BLaER1 treated with 17β-estradiol and CSF1 and Interleukin-3, amounts not matched to agents 10 nM and 100 nM (cell line): ENCODE measurements around the gene GRIP2.

ENCODE experiments used
- H3K27ac ChIP-seq, 11 experiments: shearing (Covaris generic); formaldehyde crosslinking; 2 replicates each; pipeline ENCODE4 v1.8.1; 2022
- H3K27me3 ChIP-seq, 11 experiments: shearing (Covaris generic); formaldehyde crosslinking; 2 replicates each; pipeline ENCODE4 v1.8.1; 2022
- H3K36me3 ChIP-seq, 11 experiments: shearing (Covaris generic); formaldehyde crosslinking; 2 replicates each; pipeline ENCODE4 v1.8.1; 2022
- H3K4me1 ChIP-seq, 10 experiments: shearing (Covaris generic); formaldehyde crosslinking; 2 replicates each; pipeline ENCODE4 v1.8.1; 2022
- H3K4me2 ChIP-seq, 11 experiments: shearing (Covaris generic); formaldehyde crosslinking; 2 replicates each; pipeline ENCODE4 v1.8.1; 2022
- H3K4me3 ChIP-seq, 10 experiments: shearing (Covaris generic); formaldehyde crosslinking; 2 replicates each; pipeline ENCODE4 v1.8.1; 2022
- H3K9ac ChIP-seq, 11 experiments: shearing (Covaris generic); formaldehyde crosslinking; 2 replicates each; pipeline ENCODE4 v1.8.1; 2022
- H3K9me3 ChIP-seq, 11 experiments: shearing (Covaris generic); formaldehyde crosslinking; replicated peaks in 1 of 11; 2 replicates each; pipeline ENCODE4 v1.8.1; 2022
- H4K20me1 ChIP-seq, 11 experiments: shearing (Covaris generic); formaldehyde crosslinking; 2 replicates each; pipeline ENCODE4 v1.8.1; 2022
- Cebpa-rat ChIP-seq, 11 experiments: shearing (Covaris generic); IDR thresholded peaks; 2 replicates each; pipeline ENCODE4 v1.8.1; 2022

GRIP2 gene

DNA sequence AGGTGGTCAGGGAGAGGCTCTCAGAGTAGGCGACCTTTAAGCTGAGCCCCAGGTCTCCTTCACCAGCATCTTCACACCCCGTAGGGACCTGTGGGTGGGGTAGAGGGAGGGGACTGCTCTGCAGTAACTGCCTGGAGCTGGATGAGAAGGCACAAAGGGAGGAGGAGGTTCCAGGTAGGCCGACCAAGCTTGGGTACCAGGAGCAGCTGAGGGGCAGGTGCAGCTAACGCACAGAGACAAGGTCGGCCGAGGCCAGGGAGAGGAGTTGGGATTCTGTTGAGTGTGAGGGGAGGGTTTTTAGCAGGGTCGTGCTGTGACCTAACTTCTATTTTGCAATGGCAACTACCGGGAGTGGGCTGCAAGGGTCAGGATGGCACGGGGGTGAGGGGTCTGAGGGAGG is 5.9 kb upstream of the GRIP2 start:
- Histone ChIP-seq H3K36me3 (no peaks in the 10 kb centered on the region), H3K4me1 (no peaks in the 10 kb centered on the region), H3K9ac (no peak overlapping the region), H3K9me3 (no peaks in the 10 kb centered on the region), H3K4me2 (no peak overlapping the region), H3K27me3 (no peaks in the 10 kb centered on the region), H4K20me1 (peaks cover 0 to 8% (median 0%) of the 10 kb centered on the region in 11 experiments; a peak in 5 of 22 replicates), H3K27ac (no peak overlapping the region), H3K4me3 (no peak overlapping the region)
- TF ChIP-seq Cebpa-rat (IDR thresholded peaks at IDR 0.05) = no peak

DNA sequence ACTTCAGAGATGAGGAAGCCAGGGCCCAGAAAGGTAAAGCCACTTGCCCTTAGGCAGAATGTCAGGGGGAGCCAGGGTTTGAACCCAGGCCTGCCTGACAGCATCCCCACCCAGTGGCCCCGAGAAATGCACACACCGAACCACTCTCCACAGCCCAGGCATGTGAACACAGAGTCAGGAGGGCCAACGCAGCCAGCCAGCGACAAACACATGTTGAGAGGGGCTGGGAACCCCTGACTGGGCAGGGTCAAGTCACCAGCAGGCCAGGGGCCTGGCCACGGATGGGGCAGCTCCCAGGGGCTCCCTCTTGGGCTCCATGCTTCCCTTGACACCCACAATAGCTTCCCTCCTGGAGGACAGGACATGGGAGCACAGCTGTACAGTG is 5.1 kb upstream of the GRIP2 start:
- Histone ChIP-seq H3K4me1 (0 out of 20 replicates have a peak, but pooled peaks cover 0 to 2% (median 0%) of the 10 kb centered on the region in 10 experiments), H3K27me3 (no peaks in the 10 kb centered on the region), H3K36me3 (no peaks in the 10 kb centered on the region), H3K9me3 (no peaks in the 10 kb centered on the region), H3K4me3 (no peak overlapping the region), H3K9ac (no peak overlapping the region), H3K27ac (no peak overlapping the region), H3K4me2 (no peak overlapping the region), H4K20me1 (peaks cover 0 to 8% (median 0%) of the 10 kb centered on the region in 11 experiments; a peak in 5 of 22 replicates)
- TF ChIP-seq Cebpa-rat (IDR thresholded peaks at IDR 0.05) = no peak

- H3K4me2 ChIP-seq = no peak overlapping the region
- 0 out of 20 replicates have a peak, but pooled peaks cover 0 to 2% (median 0%) of the 10 kb centered on the region in 10 experiments for H3K4me1 ChIP-seq
- no peak for TF ChIP-seq Cebpa-rat (IDR thresholded peaks at IDR 0.05)
- H3K4me3 ChIP-seq = no peak overlapping the region
- no peak overlapping the region for H3K27ac ChIP-seq
- no peaks in the 10 kb centered on the region for H3K9me3 ChIP-seq
- H4K20me1 ChIP-seq = peaks cover 0 to 8% (median 0%) of the 10 kb centered on the region in 11 experiments; a peak in 5 of 22 replicates
- no peaks in the 10 kb centered on the region for H3K27me3 ChIP-seq
- no peak overlapping the region for H3K9ac ChIP-seq
- no peaks in the 10 kb centered on the region for H3K36me3 ChIP-seq
Observed at GRCh38 chr3:14544282-14545250, 4.4 kb upstream of the GRIP2 start.

- Histone ChIP-seq H3K4me3 (no peak overlapping the region), H3K27me3 (no peaks in the 10 kb centered on the region), H3K27ac (no peak overlapping the region), H3K9me3 (no peaks in the 10 kb centered on the region), H3K4me1 (0 out of 20 replicates have a peak, but pooled peaks cover 0 to 2% (median 0%) of the 10 kb centered on the region in 10 experiments), H3K9ac (no peak overlapping the region), H4K20me1 (peaks cover 0 to 8% (median 0%) of the 10 kb centered on the region in 11 experiments; a peak in 5 of 22 replicates), H3K36me3 (no peaks in the 10 kb centered on the region), H3K4me2 (no peak overlapping the region)
- no peak for TF ChIP-seq Cebpa-rat (IDR thresholded peaks at IDR 0.05)
Observed at GRCh38 chr3:14543446-14543845, 3.3 kb upstream of the GRIP2 start.

- Histone ChIP-seq H3K4me3 (no peak overlapping the region), H3K4me1 (0 out of 20 replicates have a peak, but pooled peaks cover 0 to 2% (median 0%) of the 10 kb centered on the region in 10 experiments), H3K36me3 (no peaks in the 10 kb centered on the region), H3K9ac (no peak overlapping the region), H3K9me3 (no peaks in the 10 kb centered on the region), H4K20me1 (peaks cover 0 to 8% (median 0%) of the 10 kb centered on the region in 11 experiments; a peak in 5 of 22 replicates), H3K27me3 (no peaks in the 10 kb centered on the region), H3K4me2 (no peak overlapping the region), H3K27ac (no peak overlapping the region)
- no peak for TF ChIP-seq Cebpa-rat (IDR thresholded peaks at IDR 0.05)
Observed at GRCh38 chr3:14542656-14543055, 2.5 kb upstream of the GRIP2 start.

- no peak overlapping the region for H3K4me3 ChIP-seq
- H3K9me3 ChIP-seq = no peaks in the 10 kb centered on the region
- H4K20me1 ChIP-seq = peaks cover 0 to 8% (median 0%) of the 10 kb centered on the region in 11 experiments; a peak in 5 of 22 replicates
- H3K4me1 ChIP-seq = 0 out of 20 replicates have a peak, but pooled peaks cover 0 to 2% (median 0%) of the 10 kb centered on the region in 10 experiments
- H3K36me3 ChIP-seq = no peaks in the 10 kb centered on the region
- no peaks in the 10 kb centered on the region for H3K27me3 ChIP-seq
- H3K9ac ChIP-seq = no peak overlapping the region
- H3K27ac ChIP-seq = no peak overlapping the region
- H3K4me2 ChIP-seq = no peak overlapping the region
- no peak for TF ChIP-seq Cebpa-rat (IDR thresholded peaks at IDR 0.05)
Observed at GRCh38 chr3:14541646-14542045, 1.5 kb upstream of the GRIP2 start.

DNA sequence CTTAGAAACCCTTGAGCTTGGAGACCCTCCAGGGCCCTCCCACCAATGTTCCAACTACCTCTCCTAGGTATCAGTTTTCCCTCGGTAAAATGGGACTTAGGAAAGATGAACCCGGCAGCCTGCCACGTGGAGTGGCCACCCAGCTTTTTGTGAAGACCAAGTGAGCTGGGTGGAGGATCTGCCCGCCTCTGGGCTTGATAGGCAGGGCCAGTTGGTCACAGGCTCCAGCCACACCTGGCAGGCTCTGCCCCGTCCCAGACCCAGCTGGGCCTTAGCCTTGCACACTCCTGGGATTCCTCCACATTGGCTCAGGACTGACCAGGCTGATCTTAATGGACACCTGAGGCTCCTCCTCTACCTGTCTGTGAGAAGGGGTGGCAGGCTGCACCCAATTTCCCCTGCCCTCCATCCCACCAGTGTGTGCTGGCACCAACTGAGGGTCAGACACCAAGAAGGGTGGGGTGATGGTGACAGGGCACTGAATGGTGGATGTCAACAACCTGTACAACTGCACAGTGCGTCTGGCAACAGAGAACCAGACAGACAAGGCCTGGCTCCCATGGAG is 761 bp upstream of the GRIP2 start:
- Histone ChIP-seq H3K36me3 (no peaks in the 10 kb centered on the region), H3K9me3 (no peaks in the 10 kb centered on the region), H3K4me1 (0 out of 20 replicates have a peak, but pooled peaks cover 0 to 2% (median 0%) of the 10 kb centered on the region in 10 experiments), H3K4me3 (no peak overlapping the region), H3K27ac (no peak overlapping the region), H4K20me1 (peaks cover 0 to 8% (median 0%) of the 10 kb centered on the region in 11 experiments; a peak in 5 of 22 replicates), H3K9ac (no peak overlapping the region), H3K27me3 (no peaks in the 10 kb centered on the region), H3K4me2 (no peak overlapping the region)
- TF ChIP-seq Cebpa-rat (IDR thresholded peaks at IDR 0.05) = no peak

DNA sequence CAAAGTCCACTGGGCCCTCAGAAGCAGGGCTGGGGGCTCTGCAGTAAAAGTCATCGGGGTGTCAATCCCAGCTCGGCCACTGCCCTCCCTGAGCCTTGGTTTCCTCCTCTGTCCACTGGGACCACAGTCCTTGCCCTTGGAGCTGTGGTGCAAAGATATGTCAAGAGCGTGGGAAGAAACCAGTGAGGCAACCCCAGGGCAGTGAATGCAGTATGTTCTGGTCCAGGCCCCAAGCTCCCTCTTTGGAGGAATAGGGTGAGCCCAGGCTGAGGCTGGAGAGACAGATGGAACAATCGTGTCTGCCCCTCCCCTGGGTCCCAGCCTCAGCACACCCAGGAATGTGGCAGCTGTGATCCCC is 779 bp downstream of the GRIP2 start:
- Histone ChIP-seq H4K20me1 (peaks cover 0 to 8% (median 0%) of the 10 kb centered on the region in 11 experiments; a peak in 5 of 22 replicates), H3K27ac (no peak overlapping the region), H3K9ac (no peak overlapping the region), H3K4me1 (peaks cover 0 to 9% (median 0%) of the 10 kb centered on the region in 10 experiments; a peak in 2 of 20 replicates), H3K36me3 (no peaks in the 10 kb centered on the region), H3K4me2 (no peak overlapping the region), H3K4me3 (no peak overlapping the region), H3K27me3 (no peaks in the 10 kb centered on the region), H3K9me3 (no peaks in the 10 kb centered on the region)
- no peak for TF ChIP-seq Cebpa-rat (IDR thresholded peaks at IDR 0.05)

- Histone ChIP-seq H3K27me3 (no peaks in the 10 kb centered on the region), H3K4me3 (no peak overlapping the region), H3K9ac (no peak overlapping the region), H3K4me1 (peaks cover 0 to 9% (median 0%) of the 10 kb centered on the region in 10 experiments; a peak in 2 of 20 replicates), H3K36me3 (no peaks in the 10 kb centered on the region), H3K4me2 (no peak overlapping the region), H4K20me1 (peaks cover 0 to 7% (median 0%) of the 10 kb centered on the region in 11 experiments; a peak in 4 of 22 replicates), H3K27ac (no peak overlapping the region), H3K9me3 (no peaks in the 10 kb centered on the region)
- TF ChIP-seq Cebpa-rat (IDR thresholded peaks at IDR 0.05) = no peak
Observed at GRCh38 chr3:14538451-14539088, 1.6 kb downstream of the GRIP2 start.
